T-helper 9 cell (primary cell): ENCODE results near the gene DKK3.

ENCODE experiments used
- DNase-seq: peaks from one replicate; pipeline ENCODE4 v3.0.0-alpha.2; 2020

The DKK3 gene

GRCh38 chr11:11980841-11981308 is 27.6 kb downstream of the DKK3 start:
- DNase-seq: no peak

- DNase-seq: no peak
Observed at GRCh38 chr11:11980200-11980599, 28.2 kb downstream of the DKK3 start.

GRCh38 chr11:11979488-11980117 is 28.8 kb downstream of the DKK3 start:
- no peak for DNase-seq

GRCh38 chr11:11978792-11979487 is 29.5 kb downstream of the DKK3 start:
- no peak for DNase-seq

- no peak for DNase-seq
Observed at GRCh38 chr11:11978098-11978637, 30.3 kb downstream of the DKK3 start.

- DNase-seq: no peak
Observed at GRCh38 chr11:11977206-11977938, 31.1 kb downstream of the DKK3 start.

- DNase-seq: no peak
Observed at GRCh38 chr11:11976481-11977127, 31.8 kb downstream of the DKK3 start.

GRCh38 chr11:11975201-11976092 is 33.0 kb downstream of the DKK3 start:
- no peak for DNase-seq

- DNase-seq: no peak
Observed at GRCh38 chr11:11973866-11974265, 34.6 kb downstream of the DKK3 start.

- no peak for DNase-seq
Observed at GRCh38 chr11:11973361-11973800, 35.0 kb downstream of the DKK3 start.

- no peak for DNase-seq
Observed at GRCh38 chr11:11972730-11973341, 35.6 kb downstream of the DKK3 start.

- DNase-seq: no peak
Observed at GRCh38 chr11:11971906-11972547, 36.4 kb downstream of the DKK3 start.

- DNase-seq: no peak
Observed at GRCh38 chr11:11970556-11970955, 37.9 kb downstream of the DKK3 start.

GRCh38 chr11:11969380-11970215 is 38.8 kb downstream of the DKK3 start:
- DNase-seq: no peak

- no peak for DNase-seq
Observed at GRCh38 chr11:11968511-11969280, 39.7 kb downstream of the DKK3 start.

GRCh38 chr11:11967669-11968510 is 40.5 kb downstream of the DKK3 start:
- no peak for DNase-seq

GRCh38 chr11:11966826-11967668 is 41.4 kb downstream of the DKK3 start:
- peak; percentile 56 for DNase-seq
